Epithelial cell of esophagus (primary cell): Measurements from ENCODE around the gene FUCA1.
A peak's percentile ranks its signal among the peaks of the same experiment; 100 is the strongest.

Experiments
- DNase-seq: peaks from one replicate; pipeline ENCODE4 v3.0.0; 2010; ENCODE audit warnings: low read depth
- H3K4me3 ChIP-seq: 2 replicates; pipeline ENCODE4 v1.5.1; 2011; ENCODE audit warnings: mild to moderate bottlenecking, low read length, control low read depth
- CTCF ChIP-seq: IDR thresholded peaks from 2 replicates; pipeline ENCODE4 v1.5.1; 2011; ENCODE audit warnings: low read depth, mild to moderate bottlenecking, low read length, control low read depth, inconsistent platforms; ENCODE audit not compliant: insufficient read depth; ENCODE audit errors: missing control alignments

Gene FUCA1

DNA sequence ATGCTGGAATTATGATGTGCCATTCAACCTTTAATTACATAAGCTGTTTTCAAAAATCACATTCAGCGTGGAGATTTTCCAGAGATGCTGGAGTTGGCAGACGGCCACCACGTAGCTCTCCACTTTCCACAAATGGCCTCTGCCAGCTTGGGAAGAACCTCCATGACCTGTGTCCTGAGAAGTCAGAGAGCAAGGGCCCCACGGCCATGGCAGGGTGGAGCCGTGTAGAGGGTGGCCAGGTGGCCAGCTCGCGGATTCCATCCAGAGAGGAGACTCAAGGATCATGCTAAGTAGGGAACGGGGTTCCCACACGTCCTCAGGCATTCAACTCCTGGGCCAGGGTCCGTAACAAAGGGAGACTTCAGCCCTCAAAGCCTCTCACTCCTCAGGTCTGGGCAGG, 66.2 kb downstream of the FUCA1 start:
- TF ChIP-seq CTCF = no peak
- no peak for DNase-seq
- H3K4me3 ChIP-seq = no peak overlapping the region

- H3K4me3 ChIP-seq = peak overlapping the region; percentile 75
- TF ChIP-seq CTCF = no peak
- peak; percentile 51 for DNase-seq
Measured at GRCh38 chr1:23801338-23801748, 66.7 kb downstream of the FUCA1 start.

DNA sequence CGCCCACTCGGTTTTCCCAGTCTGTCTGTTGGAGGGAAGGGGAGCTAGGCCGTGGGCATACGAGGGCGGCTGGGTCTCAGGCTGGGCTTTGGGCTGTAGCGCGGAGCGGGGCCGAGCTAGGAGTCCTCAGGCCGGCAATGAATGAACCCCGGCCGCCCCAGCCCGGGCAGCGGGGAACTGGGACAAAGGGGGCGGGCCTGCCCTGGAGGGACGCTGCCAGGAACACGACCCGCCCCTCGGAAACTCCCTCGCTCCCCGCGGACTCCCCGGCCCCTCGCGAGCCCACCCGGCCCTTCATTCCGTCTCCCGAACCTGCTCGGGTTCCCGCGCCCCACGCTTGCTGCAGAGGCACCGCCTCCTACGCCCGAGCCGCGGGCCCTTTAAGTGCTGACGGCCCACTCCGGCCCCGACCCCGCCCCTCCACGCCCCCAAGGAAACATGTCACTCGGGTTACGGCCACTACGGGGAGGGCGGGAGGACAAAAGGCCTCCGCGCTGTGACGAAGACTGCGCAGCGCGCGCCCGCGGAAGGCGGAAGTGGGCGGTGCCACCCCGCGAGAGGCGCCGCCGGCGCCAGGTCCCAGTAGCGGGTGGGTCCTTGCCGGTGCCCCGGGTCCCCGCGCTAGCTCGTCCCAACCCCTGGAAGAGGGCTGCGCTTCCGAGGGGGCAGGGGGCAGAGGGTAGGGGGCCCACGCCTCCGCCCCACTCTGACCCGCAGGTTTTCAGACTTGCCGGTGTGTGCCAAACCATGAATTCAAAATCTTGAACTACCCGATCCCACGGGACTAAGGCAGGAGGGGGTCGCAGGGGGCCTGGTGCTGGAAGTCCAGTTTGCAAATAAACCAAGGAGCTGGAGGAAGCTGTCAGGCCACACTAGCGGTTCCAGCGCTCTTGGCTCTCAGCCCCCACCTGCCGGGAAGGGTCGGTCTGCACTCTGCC, 67.4 kb downstream of the FUCA1 start, which contains the start of gene GALE:
TSS of gene GALE (minus strand) at position 355 of the 938 bp plus-strand sequence. CDS start 1,747 bp downstream, outside the sequence.
- H3K4me3 ChIP-seq = peak within 1 kb of the TSS; percentile 75
- TF ChIP-seq CTCF = no peak
- DNase-seq = peak; percentile 97

DNA sequence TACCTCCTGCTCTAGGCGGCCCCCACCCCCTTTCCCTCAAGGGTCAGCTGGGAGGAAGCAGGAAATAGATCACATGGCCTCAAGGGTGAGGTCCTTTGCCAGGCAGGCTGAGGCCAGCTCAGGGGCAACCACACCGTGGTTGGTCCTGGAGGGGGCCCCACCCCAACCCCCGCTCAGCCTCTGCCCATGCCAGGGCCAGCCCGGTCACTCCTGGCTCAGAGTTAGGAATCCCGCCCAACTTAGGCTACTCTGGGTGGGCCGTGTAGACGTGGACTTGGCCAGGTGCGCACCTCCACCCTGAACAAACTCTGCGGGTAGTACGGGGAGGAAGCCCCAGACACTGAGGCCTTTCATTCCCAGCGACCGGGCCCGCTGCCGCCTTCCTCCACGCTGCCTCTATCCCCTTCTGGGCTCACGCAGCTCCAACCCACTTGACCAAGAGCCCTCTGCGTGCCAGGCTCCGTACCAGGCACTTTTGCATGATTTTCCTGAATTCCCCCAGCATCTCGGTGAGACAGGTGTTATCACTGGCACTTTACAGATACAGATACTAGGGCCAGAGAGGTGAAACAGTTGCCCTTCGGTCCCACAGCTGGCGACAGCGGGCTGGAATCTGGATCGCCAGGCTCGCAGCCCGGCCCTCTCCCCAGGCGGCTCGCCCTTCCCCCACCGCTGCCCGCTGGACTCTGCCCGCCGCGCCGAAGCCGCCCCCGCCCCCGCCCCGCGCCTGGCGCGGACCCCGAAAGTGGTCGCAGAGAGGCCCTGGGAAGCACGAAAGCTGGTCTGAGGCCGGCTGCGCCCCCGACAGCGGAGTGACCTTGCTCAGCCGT, 68.3 kb downstream of the FUCA1 start:
- peak; percentile 90 for DNase-seq
- H3K4me3 ChIP-seq = peak overlapping the region; percentile 75
- no peak for TF ChIP-seq CTCF

- TF ChIP-seq CTCF = no peak
- peak overlapping the region; percentile 75 for H3K4me3 ChIP-seq
- no peak for DNase-seq
Measured at GRCh38 chr1:23799255-23799569, 68.9 kb downstream of the FUCA1 start.

GRCh38 chr1:23798662-23799142, 69.4 kb downstream of the FUCA1 start:
- no peak for TF ChIP-seq CTCF
- H3K4me3 ChIP-seq = no peak overlapping the region
- no peak for DNase-seq
